Measurements from ENCODE around the gene IFT88. TPM values are rescaled to one million over a fixed set of nuclear protein-coding genes. Genes with fewer than 3 reads are reported as not detected.
"Not testable (repeated sequence)": the region's sequence is repeated elsewhere in the genome, so short reads cannot be mapped to it uniquely, and the experiment has no call there.

IFT88 gene
- total RNA-seq, 1 donor from 2014 or later: 5.8 TPM

- ATAC-seq: no peak
- intact Hi-C loops (cut with micrococcal nuclease): no loop called here
- DNase-seq: no peak
Observed at GRCh38 chr13:20679879-20680278, 112.9 kb downstream of the IFT88 start.

DNA sequence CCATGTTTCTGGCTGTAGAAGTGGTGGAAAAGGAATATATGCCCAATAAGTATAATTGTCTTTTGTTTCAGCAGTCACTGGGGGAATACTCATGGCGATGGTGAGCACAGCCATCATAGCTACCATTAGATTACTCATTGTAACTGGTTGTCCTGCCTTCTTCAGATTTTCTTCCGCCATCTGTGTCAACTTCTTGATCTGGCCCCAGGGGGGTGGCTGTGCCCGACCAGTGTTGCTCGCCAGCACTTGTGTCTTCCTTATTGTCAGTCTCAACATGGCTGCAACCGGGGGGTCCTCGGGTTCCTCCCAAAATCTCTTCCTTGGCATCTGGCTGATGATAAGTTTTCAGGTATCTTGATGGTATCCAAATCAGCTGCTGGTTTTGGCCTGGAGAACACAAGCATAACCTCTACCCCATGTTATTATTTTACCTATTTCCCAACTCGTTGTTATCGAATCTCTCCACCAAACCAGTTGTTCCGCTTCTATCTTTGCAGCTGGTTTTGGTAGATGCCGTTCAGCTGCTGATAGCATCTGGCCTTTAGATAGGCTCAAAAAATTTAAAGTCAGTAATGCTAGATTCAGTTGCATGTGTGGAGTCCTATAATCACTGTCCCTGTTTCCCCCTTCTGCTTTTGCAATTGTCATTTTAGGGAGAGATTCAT, 113.6 kb downstream of the IFT88 start:
- intact Hi-C loops (cut with micrococcal nuclease): no loop called here

GRCh38 chr13:20681481-20681880, 114.5 kb downstream of the IFT88 start:
- DNase-seq; ATAC-seq; intact Hi-C loops (cut with micrococcal nuclease): not testable (repeated sequence)

More for the DNA sequence above, 113.6 kb downstream of the IFT88 start:
- ATAC-seq (no peak), DNase-seq (no peak)

- intact Hi-C loops (cut with micrococcal nuclease): no loop called here
- ATAC-seq (no peak), DNase-seq (no peak)
Observed at GRCh38 chr13:20682061-20682460, 115.1 kb downstream of the IFT88 start.

- intact Hi-C loops (cut with micrococcal nuclease): no loop called here
- DNase-seq (no peak), ATAC-seq (no peak)
Observed at GRCh38 chr13:20684041-20684440, 117.1 kb downstream of the IFT88 start.

GRCh38 chr13:20684546-20684945, 117.6 kb downstream of the IFT88 start:
- ATAC-seq (no peak), DNase-seq (no peak)
- intact Hi-C loops (cut with micrococcal nuclease): no loop called here

GRCh38 chr13:20685092-20685491, 118.1 kb downstream of the IFT88 start:
- no peak for ATAC-seq
- intact Hi-C loops (cut with micrococcal nuclease): no loop called here
- DNase-seq: no peak

- intact Hi-C loops (cut with micrococcal nuclease): no loop called here
- DNase-seq (no peak), ATAC-seq (no peak)
Observed at GRCh38 chr13:20686167-20686566, 119.2 kb downstream of the IFT88 start.

- DNase-seq (no peak), ATAC-seq (no peak)
- intact Hi-C loops (cut with micrococcal nuclease): no loop called here
Observed at GRCh38 chr13:20686863-20687579, 120.1 kb downstream of the IFT88 start.

GRCh38 chr13:20689291-20689690, 122.3 kb downstream of the IFT88 start:
- intact Hi-C loops (cut with micrococcal nuclease): no loop called here
- ATAC-seq (no peak), DNase-seq (no peak)

DNA sequence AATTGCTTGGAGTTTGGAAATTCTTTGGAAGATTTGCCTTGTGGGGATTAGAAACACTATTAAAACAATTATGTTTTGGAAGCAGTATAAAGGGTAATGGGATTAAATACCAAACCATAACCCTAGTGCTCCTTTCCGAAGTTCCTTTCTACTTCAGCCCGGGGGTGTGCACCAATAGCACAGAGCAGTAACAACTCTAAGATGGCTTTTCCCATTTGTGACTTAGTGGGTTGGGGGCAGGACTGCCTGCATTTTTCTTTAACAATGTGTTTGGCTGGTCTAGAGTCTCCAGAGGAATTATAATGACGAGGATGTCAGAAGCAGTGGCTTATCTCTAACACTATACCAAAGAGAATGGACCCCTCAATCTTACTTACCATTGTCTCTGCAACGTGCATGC, 124.7 kb downstream of the IFT88 start:
- intact Hi-C loops (cut with micrococcal nuclease): no loop called here
- ATAC-seq: no peak
- no peak for DNase-seq

- ATAC-seq (no peak), DNase-seq (no peak)
- intact Hi-C loops (cut with micrococcal nuclease): no loop called here
Observed at GRCh38 chr13:20696073-20696472, 129.1 kb downstream of the IFT88 start.

DNA sequence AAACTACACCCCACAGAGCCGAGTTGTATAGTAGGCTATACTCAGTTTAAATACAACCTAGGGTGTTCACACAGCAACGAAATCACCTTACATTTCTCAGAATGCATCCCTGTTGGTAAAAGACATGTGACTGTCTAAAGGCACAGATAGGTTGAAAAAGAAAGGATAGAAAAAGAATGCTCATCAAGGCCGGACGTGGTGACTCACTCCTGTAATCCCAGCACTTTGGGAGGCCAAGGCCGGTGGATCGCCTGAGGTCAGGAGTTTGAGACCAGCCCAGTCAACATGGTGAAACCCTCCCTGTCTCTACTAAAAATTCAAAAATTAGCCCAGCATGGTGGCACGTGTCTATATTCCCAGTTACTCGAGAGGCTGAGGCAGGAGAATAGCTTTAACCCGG, 132.8 kb downstream of the IFT88 start:
- intact Hi-C loops (cut with micrococcal nuclease): no loop called here
- DNase-seq (no peak), ATAC-seq (no peak)

GRCh38 chr13:20700288-20700687, 133.3 kb downstream of the IFT88 start:
- no peak for ATAC-seq
- intact Hi-C loops (cut with micrococcal nuclease): no loop called here
- DNase-seq: no peak

DNA sequence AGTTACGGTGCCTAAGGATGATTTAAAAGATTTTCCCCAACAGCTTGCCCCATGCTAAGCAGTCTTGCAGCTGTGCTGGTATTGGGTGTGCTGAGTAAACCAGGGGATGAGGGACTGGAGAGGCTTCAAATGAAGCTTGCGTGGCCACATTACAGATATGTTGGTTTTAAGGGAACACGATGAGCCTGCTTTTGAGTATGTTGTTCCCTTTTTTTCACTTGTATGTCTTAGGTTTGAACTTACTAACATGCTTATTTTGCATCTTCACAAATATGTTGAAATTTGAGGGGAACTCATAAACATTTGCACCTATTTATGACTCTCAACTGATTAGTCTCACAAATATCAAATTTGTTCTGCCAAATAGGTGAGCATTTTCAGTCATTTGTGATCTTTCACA, 134.5 kb downstream of the IFT88 start:
- DNase-seq (no peak), ATAC-seq (no peak)
- intact Hi-C loops (cut with micrococcal nuclease): no loop called here

GRCh38 chr13:20702530-20702914, 135.6 kb downstream of the IFT88 start:
- DNase-seq (no peak), ATAC-seq (no peak)
- intact Hi-C loops (cut with micrococcal nuclease): no loop called here

DNA sequence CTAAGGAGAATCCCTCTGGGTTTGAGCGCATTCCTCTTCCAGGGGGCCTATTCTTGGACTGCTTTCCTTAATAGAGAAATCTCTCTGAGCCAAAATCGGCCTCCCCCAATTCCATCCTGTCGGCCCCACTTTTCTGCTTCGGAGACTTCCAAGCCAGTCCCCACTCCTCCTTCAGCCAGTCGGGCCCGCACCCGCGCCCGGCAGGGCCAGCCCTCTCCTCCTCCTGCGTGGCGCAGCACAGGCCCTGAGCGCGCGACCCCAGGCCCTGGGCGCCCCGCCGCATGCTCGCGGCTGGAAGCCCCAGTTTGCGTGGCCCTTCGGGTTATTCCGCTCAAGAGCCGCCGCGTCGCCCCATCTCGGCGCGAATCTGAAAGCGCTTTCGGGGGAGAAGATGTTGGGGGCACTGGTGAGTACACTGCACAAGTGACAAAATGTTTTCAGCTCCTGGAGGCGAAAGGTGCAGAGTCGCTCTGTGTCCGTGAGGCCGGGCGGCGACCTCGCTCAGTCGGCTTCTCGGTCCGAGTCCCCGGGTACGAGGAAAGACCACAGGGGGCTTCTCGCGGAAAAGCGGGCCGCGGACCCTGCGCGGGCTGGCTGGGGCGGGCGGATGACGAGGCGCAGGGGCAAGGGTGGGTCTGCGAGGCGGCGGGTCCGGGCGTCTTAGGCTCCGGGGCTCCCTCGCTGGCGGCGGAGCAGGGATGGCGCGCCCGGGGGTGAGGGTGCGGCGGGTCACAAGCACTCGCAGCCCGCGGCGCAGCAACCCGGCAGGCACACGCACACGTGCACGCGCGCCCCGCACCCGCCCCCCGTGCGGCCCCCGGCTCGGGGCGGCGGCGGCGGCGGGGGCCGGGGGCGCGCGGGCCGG, 136.2 kb downstream of the IFT88 start, which contains the start of gene IL17D:
TSS of gene IL17D (plus strand) at position 785 of the 865 bp plus-strand sequence. CDS start 303 bp downstream, outside the sequence.
- DNase-seq: peak; percentile 57
- intact Hi-C loops (cut with micrococcal nuclease): no loop called here
- ATAC-seq: peak; percentile 44

- peak; percentile 88 for DNase-seq
- intact Hi-C loops (cut with micrococcal nuclease): no loop called here
Observed at GRCh38 chr13:20703780-20704458, 137.0 kb downstream of the IFT88 start.

DNA sequence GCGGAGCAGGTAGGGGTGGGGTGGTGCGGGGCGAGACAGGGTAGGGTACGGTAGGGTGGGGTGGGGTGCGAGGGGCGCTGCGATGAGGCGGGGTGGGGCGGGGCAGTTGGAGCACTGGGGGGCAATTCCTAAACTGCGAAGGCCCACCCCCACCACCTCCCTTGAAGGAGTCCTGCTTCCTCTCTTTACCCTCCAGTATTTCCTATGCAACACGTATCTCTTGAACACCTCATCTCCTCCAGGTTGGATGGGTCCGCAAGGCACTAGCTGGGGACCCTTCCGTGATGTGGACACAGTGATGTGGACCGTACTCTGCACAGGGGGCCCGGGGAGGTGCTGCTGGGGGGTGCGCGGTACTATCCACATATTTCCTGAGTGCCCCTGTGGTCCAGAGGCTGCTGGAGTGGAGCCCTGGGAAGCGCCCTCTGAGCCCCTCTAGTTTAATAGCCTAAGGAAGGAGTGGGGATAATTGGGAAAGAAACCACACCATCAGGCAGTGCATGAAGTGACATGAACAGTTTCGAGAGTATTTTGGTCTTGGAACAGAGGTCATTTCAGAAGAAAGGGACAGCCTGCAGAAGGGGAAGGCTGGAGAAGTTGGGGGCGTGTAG, 137.6 kb downstream of the IFT88 start:
- intact Hi-C loops (cut with micrococcal nuclease): no loop called here
- DNase-seq (no peak), ATAC-seq (no peak)

More at GRCh38 chr13:20703780-20704458, 137.0 kb downstream of the IFT88 start:
- ATAC-seq: peak; percentile 89
